ENCODE measurements around the gene DBR1.

The DBR1 gene

DNA sequence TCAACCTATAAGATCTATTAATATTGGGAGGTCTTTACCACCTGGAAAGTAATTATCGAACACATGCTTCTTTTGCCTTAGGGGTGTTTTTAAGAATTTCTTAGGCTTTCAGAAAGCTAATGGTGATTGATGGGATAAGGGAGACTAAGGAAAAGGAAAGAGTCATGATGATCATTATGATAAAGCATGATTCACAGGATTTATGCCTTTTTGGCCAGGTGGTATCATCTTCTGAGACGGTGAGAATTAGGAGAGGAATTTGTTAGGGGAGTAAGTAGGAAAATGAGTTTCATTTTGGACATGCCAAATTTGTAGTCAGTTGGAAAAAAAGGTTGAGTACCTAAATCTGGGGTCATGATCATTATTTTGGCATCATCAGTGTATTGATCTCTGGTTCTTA is 21.3 kb upstream of the DBR1 start:
- H3K36me3 ChIP-seq (ENCODE audit: control insufficient read depth, insufficient read depth, low read length): no peaks in the 10 kb centered on the region; the same call in 1 of the 2 replicates
- H3K27me3 ChIP-seq (replicated peaks; ENCODE audit: control insufficient read depth, insufficient read depth, low read length): no peaks in the 10 kb centered on the region
- TF ChIP-seq, protein P1, sequence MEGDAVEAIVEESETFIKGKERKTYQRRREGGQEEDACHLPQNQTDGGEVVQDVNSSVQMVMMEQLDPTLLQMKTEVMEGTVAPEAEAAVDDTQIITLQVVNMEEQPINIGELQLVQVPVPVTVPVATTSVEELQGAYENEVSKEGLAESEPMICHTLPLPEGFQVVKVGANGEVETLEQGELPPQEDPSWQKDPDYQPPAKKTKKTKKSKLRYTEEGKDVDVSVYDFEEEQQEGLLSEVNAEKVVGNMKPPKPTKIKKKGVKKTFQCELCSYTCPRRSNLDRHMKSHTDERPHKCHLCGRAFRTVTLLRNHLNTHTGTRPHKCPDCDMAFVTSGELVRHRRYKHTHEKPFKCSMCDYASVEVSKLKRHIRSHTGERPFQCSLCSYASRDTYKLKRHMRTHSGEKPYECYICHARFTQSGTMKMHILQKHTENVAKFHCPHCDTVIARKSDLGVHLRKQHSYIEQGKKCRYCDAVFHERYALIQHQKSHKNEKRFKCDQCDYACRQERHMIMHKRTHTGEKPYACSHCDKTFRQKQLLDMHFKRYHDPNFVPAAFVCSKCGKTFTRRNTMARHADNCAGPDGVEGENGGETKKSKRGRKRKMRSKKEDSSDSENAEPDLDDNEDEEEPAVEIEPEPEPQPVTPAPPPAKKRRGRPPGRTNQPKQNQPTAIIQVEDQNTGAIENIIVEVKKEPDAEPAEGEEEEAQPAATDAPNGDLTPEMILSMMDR (IDR thresholded peaks at IDR 0.05; ENCODE audit: insufficient read depth, low read length, poor library complexity, severe bottlenecking): no peak

DNA sequence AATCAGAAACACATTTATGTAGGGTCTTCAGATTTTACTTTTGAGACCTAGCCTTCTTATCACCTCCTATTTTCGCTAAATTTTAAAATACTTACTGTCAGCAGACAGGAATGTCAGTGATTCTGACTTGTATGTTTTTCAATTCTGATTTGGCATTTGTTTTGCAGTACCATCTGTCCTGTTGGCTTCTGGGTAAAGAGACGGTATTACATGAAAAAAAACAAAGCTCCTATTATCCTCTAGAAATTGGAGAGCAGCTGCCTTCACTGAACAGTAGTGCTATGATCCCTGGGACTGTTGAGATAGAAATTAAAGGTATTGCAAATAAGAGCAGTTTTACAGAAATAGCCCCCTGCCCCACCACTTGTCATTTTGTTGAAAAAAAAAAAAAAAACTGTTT is 20.8 kb upstream of the DBR1 start:
- DNase-seq (ENCODE audit: extremely low read depth, insufficient read length): no peak
- H3K4me3 ChIP-seq (replicated peaks; ENCODE audit: low read depth, low read length): no peak overlapping the region
- no peaks in the 10 kb centered on the region; the same call in 1 of the 2 replicates for H3K36me3 ChIP-seq (ENCODE audit: control insufficient read depth, insufficient read depth, low read length)
- TF ChIP-seq, protein P1 (IDR thresholded peaks at IDR 0.05; ENCODE audit: insufficient read depth, low read length, poor library complexity, severe bottlenecking): no peak
- H3K27me3 ChIP-seq (replicated peaks; ENCODE audit: control insufficient read depth, insufficient read depth, low read length): no peaks in the 10 kb centered on the region

More for the DNA sequence above, 21.3 kb upstream of the DBR1 start:
- no peak overlapping the region for H3K4me3 ChIP-seq (replicated peaks; ENCODE audit: low read depth, low read length)
- DNase-seq (ENCODE audit: extremely low read depth, insufficient read length): no peak

DNA sequence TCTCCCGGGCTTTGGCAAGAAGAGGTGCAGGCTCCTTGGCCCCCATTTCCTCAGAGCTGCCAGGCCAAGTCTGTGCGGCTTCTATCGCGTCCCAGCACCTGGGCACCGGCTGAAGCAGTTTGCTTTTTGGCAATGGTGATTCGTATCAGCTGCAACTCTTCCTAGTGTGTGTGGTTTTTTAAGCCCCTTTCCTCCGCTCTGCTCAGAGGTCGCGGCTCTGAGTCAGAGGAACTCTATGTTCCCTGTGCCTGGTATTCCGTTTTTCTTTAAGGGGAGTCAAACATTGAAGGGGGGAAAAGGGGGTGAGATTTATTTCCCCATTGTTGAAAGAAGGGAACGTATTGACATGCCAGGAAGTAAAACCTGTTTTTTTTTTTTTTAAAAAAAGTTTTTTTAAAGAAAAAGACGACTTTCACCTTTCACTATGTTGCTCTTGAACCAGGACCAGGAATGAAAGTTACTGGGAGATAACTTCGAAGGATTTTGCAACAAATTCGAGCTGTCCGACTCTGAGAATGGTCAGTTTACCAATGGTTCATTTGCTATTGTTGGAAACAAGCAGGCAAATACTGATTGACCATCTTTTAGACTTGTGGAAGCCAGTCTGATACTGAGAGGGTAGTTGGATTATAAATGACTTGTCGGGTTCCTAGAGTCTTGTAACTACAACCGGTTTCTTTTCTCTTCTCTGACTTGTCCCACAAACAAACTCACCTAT is 13.5 kb upstream of the DBR1 start:
- DNase-seq (ENCODE audit: extremely low read depth, insufficient read length): no peak
- TF ChIP-seq, protein P1 (IDR thresholded peaks at IDR 0.05; ENCODE audit: insufficient read depth, low read length, poor library complexity, severe bottlenecking): no peak
- Histone ChIP-seq H3K36me3 (ENCODE audit: control insufficient read depth, insufficient read depth, low read length) (no peaks in the 10 kb centered on the region; the same call in 1 of the 2 replicates), H3K27me3 (replicated peaks; ENCODE audit: control insufficient read depth, insufficient read depth, low read length) (no peaks in the 10 kb centered on the region), H3K4me3 (replicated peaks; ENCODE audit: low read depth, low read length) (peak overlapping the region; percentile 94)

DNA sequence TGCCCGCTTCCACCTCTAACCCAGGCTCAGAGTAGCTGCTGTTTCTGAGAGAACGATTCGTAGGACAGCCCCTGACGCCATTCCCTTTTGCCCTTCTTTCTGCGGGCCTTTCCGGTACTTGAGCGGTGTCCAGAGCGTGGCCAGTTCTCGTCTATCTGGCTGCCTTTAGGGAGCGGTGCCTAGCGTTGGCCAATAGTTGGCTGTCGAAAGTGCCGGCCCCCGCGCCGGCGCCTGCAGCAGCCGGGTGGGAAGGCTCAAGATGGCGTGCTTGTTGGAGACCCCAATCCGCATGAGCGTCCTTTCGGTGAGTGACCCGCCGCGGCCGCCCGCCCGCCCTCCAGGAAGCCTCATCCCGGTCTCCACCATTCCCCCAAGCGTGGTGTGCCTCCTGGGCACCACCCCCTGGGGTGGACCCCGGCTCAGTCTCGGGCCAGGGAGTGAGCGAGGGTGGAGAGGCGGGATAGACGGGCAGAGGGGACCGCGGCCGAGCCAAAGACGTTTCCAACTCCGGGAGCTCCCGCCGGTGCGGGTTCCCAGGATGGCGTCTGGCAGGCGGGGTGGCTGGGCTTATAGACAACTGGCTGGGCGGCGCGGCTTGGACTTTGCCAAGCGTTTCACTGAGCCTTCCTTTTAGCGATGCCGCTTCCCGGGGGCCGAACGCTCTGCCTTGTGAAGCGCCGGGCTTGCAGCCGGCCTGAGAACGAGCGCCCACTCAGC is 12.7 kb upstream of the DBR1 start, which contains the start of gene ARMC8:
Gene ARMC8 (plus strand): TSS at position 6 of the 717 bp plus-strand sequence. CDS start 254 bp downstream, at position 260.
- peak within 1 kb of the TSS; percentile 94 for H3K4me3 ChIP-seq (replicated peaks; ENCODE audit: low read depth, low read length)
- no peak for DNase-seq (ENCODE audit: extremely low read depth, insufficient read length)
- TF ChIP-seq, protein P1 (IDR thresholded peaks at IDR 0.05; ENCODE audit: insufficient read depth, low read length, poor library complexity, severe bottlenecking): no peak
- H3K36me3 ChIP-seq (ENCODE audit: control insufficient read depth, insufficient read depth, low read length): no peaks in the 10 kb centered on the region; the same call in 1 of the 2 replicates
- H3K27me3 ChIP-seq (replicated peaks; ENCODE audit: control insufficient read depth, insufficient read depth, low read length): no peaks in the 10 kb centered on the region

DNA sequence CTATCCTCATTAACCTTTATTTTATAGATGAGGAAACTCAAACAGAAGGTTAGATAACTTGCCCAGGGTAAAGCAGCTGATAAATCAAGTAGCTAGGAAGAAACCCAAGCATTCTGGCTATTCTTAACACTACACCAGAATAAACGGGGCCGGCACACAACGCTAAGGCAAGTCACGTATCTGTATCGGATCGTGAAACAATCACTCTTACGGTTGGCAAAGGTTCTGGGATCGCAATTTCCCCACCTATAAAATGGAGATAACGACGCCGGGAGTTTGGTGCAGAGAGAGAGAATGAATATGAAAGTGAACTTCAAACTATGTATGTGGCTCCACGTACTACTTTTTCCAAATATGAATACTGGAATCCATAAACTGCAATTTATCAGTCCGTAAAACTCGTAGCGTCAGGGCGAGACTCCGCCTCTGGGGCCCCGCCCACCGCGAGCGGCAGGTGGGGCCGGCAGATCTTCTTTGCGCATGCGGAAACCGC is 12.1 kb upstream of the DBR1 start:
- no peaks in the 10 kb centered on the region for H3K36me3 ChIP-seq (ENCODE audit: control insufficient read depth, insufficient read depth, low read length)
- TF ChIP-seq, protein P1 (IDR thresholded peaks at IDR 0.05; ENCODE audit: insufficient read depth, low read length, poor library complexity, severe bottlenecking): no peak
- no peaks in the 10 kb centered on the region for H3K27me3 ChIP-seq (replicated peaks; ENCODE audit: control insufficient read depth, insufficient read depth, low read length)
- peak overlapping the region; percentile 94 for H3K4me3 ChIP-seq (replicated peaks; ENCODE audit: low read depth, low read length)
- DNase-seq (ENCODE audit: extremely low read depth, insufficient read length): peak; percentile 93
